Iris pigment epithelial cell (primary cell): Measurements from ENCODE around the gene RNU1-1.
"Not testable (repeated sequence)": the region's sequence is repeated elsewhere in the genome, so short reads cannot be mapped to it uniquely, and the experiment has no call there.

Experiments used
- DNase-seq: peaks from one replicate; pipeline ENCODE4 v3.0.0-alpha.2; 2011; ENCODE audit warnings: low read depth

RNU1-1 gene

GRCh38 chr1:16493731-16494130, 20.4 kb downstream of the RNU1-1 start:
- not testable (repeated sequence) for DNase-seq

DNA sequence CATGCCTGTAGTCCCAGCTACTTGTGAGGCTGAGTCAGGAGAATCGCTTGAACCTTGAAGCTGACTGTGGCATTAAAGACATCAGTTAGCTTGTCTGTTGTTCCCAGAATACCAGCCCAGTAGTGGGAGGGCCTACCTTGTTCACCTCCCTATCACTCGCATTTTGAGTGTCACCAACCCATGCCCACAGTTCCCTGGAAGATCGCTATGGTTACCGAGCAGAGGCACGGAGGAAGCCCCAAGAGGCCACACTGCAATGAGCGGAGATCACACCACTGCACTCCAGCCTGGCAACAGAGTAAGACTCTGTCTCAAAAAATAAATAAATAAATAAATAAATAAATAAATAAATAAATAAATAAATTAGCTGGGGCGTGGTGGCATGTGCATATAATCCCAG, 21.1 kb downstream of the RNU1-1 start:
- DNase-seq = peak; percentile 24

DNA sequence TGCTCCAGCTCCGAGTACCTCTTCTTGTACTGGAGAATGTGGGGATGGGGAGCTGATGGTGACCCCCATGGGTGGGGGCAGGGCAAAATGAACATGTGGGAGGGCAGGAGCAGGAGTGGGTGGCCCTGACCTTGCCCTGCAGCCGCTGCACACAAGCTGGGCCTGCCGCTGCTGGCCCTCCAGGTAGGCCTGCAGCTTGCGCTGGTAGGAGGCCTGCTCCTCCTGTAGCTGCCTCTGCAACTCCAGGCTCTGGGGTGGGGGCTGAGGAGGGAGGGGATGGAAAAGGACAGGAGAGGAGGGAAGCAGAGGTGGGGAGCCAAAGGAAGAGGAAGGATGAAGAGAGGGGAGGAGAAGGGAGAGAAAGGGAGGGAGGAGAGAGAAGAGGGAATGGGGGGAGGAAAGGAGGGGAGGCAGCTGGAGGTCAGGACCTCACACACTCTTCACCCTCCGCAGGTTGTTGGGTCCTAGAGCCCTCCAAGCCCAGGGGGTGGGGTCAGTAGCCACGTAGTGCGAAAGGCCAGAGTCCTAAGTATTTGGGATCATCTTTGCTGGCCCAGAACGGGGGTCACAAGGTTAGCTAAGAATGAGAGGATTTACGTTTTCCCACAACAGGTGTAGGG, 22.9 kb downstream of the RNU1-1 start:
- DNase-seq = no peak

- DNase-seq = not testable (repeated sequence)
These were observed 24.7 kb downstream of the RNU1-1 start for GRCh38 chr1:16489195-16489880.

GRCh38 chr1:16487011-16487410, 27.1 kb downstream of the RNU1-1 start:
- DNase-seq = not testable (repeated sequence)

- DNase-seq = not testable (repeated sequence)
These were observed 27.8 kb downstream of the RNU1-1 start for GRCh38 chr1:16486316-16486715.

- DNase-seq = no peak
These were observed 29.2 kb downstream of the RNU1-1 start for GRCh38 chr1:16484931-16485330.

- no peak for DNase-seq
These were observed 29.6 kb downstream of the RNU1-1 start for GRCh38 chr1:16484501-16484835.

GRCh38 chr1:16483639-16484500, 30.2 kb downstream of the RNU1-1 start:
- not testable (repeated sequence) for DNase-seq

DNA sequence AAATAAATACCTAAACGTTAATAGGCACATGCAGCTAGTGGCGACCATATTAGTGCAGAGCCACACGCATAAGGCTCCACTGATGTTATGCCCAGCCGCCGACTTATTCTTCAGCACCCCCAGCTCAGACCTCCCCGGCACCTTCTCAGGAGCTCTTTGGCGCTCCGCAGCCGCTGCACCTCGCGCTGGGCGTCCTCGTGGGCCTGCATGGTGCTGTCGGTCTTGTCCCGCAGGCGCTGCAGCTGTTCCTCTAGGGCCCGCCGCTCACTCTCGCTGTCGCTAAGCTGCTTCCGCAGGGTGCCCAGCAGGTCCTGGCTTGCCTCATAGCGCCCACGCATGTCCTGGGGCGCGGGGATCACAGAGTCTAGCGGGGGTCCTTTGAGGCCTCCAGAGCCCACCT, 30.9 kb downstream of the RNU1-1 start:
- DNase-seq = not testable (repeated sequence)

GRCh38 chr1:16478091-16478490, 36.0 kb downstream of the RNU1-1 start:
- DNase-seq = no peak

GRCh38 chr1:16475771-16476770, 38.0 kb downstream of the RNU1-1 start:
- DNase-seq = not testable (repeated sequence)

- not testable (repeated sequence) for DNase-seq
These were observed 39.2 kb downstream of the RNU1-1 start for GRCh38 chr1:16474891-16475290.

- no peak for DNase-seq
These were observed 39.8 kb downstream of the RNU1-1 start for GRCh38 chr1:16474166-16474800.

DNA sequence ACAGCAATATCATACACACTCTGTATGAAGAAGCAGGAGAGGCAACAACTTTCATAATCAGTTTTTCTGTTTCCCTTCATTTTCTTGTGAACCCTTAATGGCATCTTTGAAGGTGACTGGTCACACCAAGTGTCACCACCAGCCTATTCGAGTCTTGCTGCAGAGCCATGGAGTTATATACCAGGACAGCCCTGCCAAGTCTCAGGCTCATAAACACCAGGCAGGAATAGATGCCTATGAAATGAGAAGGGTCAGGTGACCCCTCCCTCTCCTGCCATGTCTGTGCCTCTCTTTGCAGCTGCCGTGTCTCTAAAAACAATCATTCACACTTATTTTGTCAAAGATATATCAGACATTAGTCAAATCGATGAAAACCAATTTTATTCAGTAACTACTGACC, 45.5 kb downstream of the RNU1-1 start:
- no peak for DNase-seq

- peak; percentile 51 for DNase-seq
These were observed 49.0 kb downstream of the RNU1-1 start for GRCh38 chr1:16464917-16465625.
